GM23338 (cell line): ENCODE data around the gene PCCB.

Experiments
- CREB1 ChIP-seq: fragments of 250-450 bp; sonication (Bioruptor Pico); IDR thresholded peaks from 2 replicates; pipeline ENCODE4 v1.5.0; 2020; ENCODE audit warnings: low read depth, mild to moderate bottlenecking, moderate library complexity
- ETS1 ChIP-seq: IDR thresholded peaks from 2 replicates; pipeline ENCODE4 v1.6.1; 2016; ENCODE audit warnings: antibody characterized with exemption
- EZH2 ChIP-seq: fragments of 200-600 bp; sonication (generic); IDR thresholded peaks from one replicate; pipeline ENCODE4 v1.8.0; 2017; ENCODE audit warnings: antibody characterized with exemption, mild to moderate bottlenecking, low read depth; ENCODE audit not compliant: unreplicated experiment
- EZH2phosphoT487 ChIP-seq: fragments of 200-600 bp; sonication (generic); IDR thresholded peaks from one replicate; pipeline ENCODE4 v1.8.1; 2018; ENCODE audit warnings: antibody characterized with exemption; ENCODE audit not compliant: unreplicated experiment
- JUNB ChIP-seq: IDR thresholded peaks from one replicate; pipeline ENCODE4 v1.6.1; 2016; ENCODE audit warnings: antibody characterized with exemption; ENCODE audit not compliant: unreplicated experiment
- NANOG ChIP-seq: IDR thresholded peaks from 2 replicates; pipeline ENCODE4 v1.6.1; 2016; ENCODE audit warnings: antibody characterized with exemption, borderline replicate concordance
- POLR2AphosphoS5 ChIP-seq: IDR thresholded peaks from 2 replicates; pipeline ENCODE4 v1.6.1; 2016; ENCODE audit warnings: antibody characterized with exemption, low read depth
- REST ChIP-seq: IDR thresholded peaks from one replicate; pipeline ENCODE4 v1.6.1; 2018; ENCODE audit warnings: antibody characterized with exemption; ENCODE audit not compliant: unreplicated experiment
- STAT1 ChIP-seq: IDR thresholded peaks from one replicate; pipeline ENCODE4 v1.6.1; 2016; ENCODE audit warnings: antibody characterized with exemption; ENCODE audit not compliant: unreplicated experiment
- ZNF114 ChIP-seq: fragments of 250-450 bp; sonication (Bioruptor Pico); IDR thresholded peaks from 2 replicates; pipeline ENCODE4 v1.5.0; 2020; ENCODE audit warnings: mild to moderate bottlenecking, moderate library complexity
- ZNF331 ChIP-seq: fragments of 250-450 bp; sonication (Bioruptor Pico); IDR thresholded peaks from 2 replicates; pipeline ENCODE4 v1.5.0; 2020; ENCODE audit warnings: low read depth, mild to moderate bottlenecking, moderate library complexity
- ZNF462 ChIP-seq: fragments of 250-450 bp; sonication (Bioruptor Pico); IDR thresholded peaks from 2 replicates; pipeline ENCODE4 v1.5.0; 2020; ENCODE audit warnings: mild to moderate bottlenecking, moderate library complexity
- TF ChIP-seq, protein P1 (sequence below), 2 experiments: fragments of 200-600 bp in 1 of 2; sonication (generic) in 1 of 2; conservative IDR thresholded peaks; 2 replicates each; pipeline versions ENCODE4 v1.5.1 to v1.6.1; 2016 to 2017; ENCODE audit warnings: antibody characterized with exemption in 2 of 2, low read depth in 2 of 2, mild to moderate bottlenecking in 2 of 2, moderate library complexity in 1 of 2

- TF ChIP-seq, protein P1, sequence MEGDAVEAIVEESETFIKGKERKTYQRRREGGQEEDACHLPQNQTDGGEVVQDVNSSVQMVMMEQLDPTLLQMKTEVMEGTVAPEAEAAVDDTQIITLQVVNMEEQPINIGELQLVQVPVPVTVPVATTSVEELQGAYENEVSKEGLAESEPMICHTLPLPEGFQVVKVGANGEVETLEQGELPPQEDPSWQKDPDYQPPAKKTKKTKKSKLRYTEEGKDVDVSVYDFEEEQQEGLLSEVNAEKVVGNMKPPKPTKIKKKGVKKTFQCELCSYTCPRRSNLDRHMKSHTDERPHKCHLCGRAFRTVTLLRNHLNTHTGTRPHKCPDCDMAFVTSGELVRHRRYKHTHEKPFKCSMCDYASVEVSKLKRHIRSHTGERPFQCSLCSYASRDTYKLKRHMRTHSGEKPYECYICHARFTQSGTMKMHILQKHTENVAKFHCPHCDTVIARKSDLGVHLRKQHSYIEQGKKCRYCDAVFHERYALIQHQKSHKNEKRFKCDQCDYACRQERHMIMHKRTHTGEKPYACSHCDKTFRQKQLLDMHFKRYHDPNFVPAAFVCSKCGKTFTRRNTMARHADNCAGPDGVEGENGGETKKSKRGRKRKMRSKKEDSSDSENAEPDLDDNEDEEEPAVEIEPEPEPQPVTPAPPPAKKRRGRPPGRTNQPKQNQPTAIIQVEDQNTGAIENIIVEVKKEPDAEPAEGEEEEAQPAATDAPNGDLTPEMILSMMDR (conservative IDR thresholded peaks at IDR 0.05; ENCODE audit: low read depth in 2 of 2) = no peak
- TF ChIP-seq POLR2AphosphoS5 = no peak
- no peak for TF ChIP-seq REST
- TF ChIP-seq EZH2 = no peak
- no peak for TF ChIP-seq ETS1
- TF ChIP-seq CREB1 = no peak
- TF ChIP-seq EZH2phosphoT487 = no peak
- no peak for TF ChIP-seq ZNF114
- no peak for TF ChIP-seq NANOG
- TF ChIP-seq STAT1 = no peak
- TF ChIP-seq JUNB = no peak
- TF ChIP-seq ZNF331 (CRISPR knock-in tag) = no peak
- TF ChIP-seq ZNF462 (CRISPR knock-in tag) = no peak
Measured at GRCh38 chr3:136378011-136378410, 127.9 kb downstream of the PCCB start.
